HS-27A (cell line): ENCODE data around the gene ADM2.

ENCODE experiments used
- DNase-seq: peaks from one replicate; pipeline ENCODE4 v3.0.0-alpha.2; 2012; ENCODE audit warnings: low read depth, missing footprints

Gene ADM2

GRCh38 chr22:50467773-50468440 is 13.4 kb upstream of the ADM2 start:
- DNase-seq = no peak

GRCh38 chr22:50468626-50469025 is 12.7 kb upstream of the ADM2 start:
- DNase-seq = no peak

- DNase-seq = peak; percentile 8
Measured at GRCh38 chr22:50469377-50470305, 11.7 kb upstream of the ADM2 start.

GRCh38 chr22:50470491-50470890 is 10.9 kb upstream of the ADM2 start:
- no peak for DNase-seq

- no peak for DNase-seq
Measured at GRCh38 chr22:50471197-50471847, 10.0 kb upstream of the ADM2 start.

- no peak for DNase-seq
Measured at GRCh38 chr22:50471962-50472361, 9.4 kb upstream of the ADM2 start.

GRCh38 chr22:50473088-50473487 is 8.3 kb upstream of the ADM2 start:
- no peak for DNase-seq

- DNase-seq = no peak
Measured at GRCh38 chr22:50473855-50474671, 7.3 kb upstream of the ADM2 start.

- DNase-seq = peak; percentile 43
Measured at GRCh38 chr22:50474710-50475651, 6.4 kb upstream of the ADM2 start, which contains the start of gene SBF1. Gene SBF1, minus strand, starts transcription at chr22:50475035. Its CDS starts 195 bp downstream, at chr22:50474840.

GRCh38 chr22:50475652-50476002 is 5.7 kb upstream of the ADM2 start:
- DNase-seq = no peak

- no peak for DNase-seq
Measured at GRCh38 chr22:50476868-50477267, 4.5 kb upstream of the ADM2 start.

GRCh38 chr22:50477923-50478322 is 3.4 kb upstream of the ADM2 start:
- no peak for DNase-seq

GRCh38 chr22:50479721-50480120 is 1.6 kb upstream of the ADM2 start:
- DNase-seq = no peak

GRCh38 chr22:50481045-50481439 is 301 bp upstream of the ADM2 start:
- no peak for DNase-seq

GRCh38 chr22:50482107-50483074 is 1.0 kb downstream of the ADM2 start:
- DNase-seq = no peak

GRCh38 chr22:50483106-50483505 is 1.8 kb downstream of the ADM2 start:
- DNase-seq = no peak

- no peak for DNase-seq
Measured at GRCh38 chr22:50483556-50483955, 2.2 kb downstream of the ADM2 start.

GRCh38 chr22:50483977-50484853 is 2.9 kb downstream of the ADM2 start:
- no peak for DNase-seq
